Left colon (tissue), 2 donors: Measurements from ENCODE around the gene NEB. TPM values are rescaled to one million over a fixed set of nuclear protein-coding genes. Genes with fewer than 3 reads are reported as not detected.
"Not testable (repeated sequence)": the region's sequence is repeated elsewhere in the genome, so short reads cannot be mapped to it uniquely, and the experiment has no call there.

ENCODE experiments used
- ATAC-seq: fragments of 200-7000 bp; cut with Tn5 transposase; one replicate; pipeline ENCODE4 v1.9.1; 2020; ENCODE audit warnings: mild to moderate bottlenecking, moderate library complexity
- DNase-seq, 2 donors: peaks; one replicate each; pipeline ENCODE4 v3.0.0-alpha.2; 2020
- intact Hi-C, 2 donors: fragments of 100-400 bp; cut with DNase I in 1 of 2; cut with micrococcal nuclease in 1 of 2; formaldehyde crosslinking; loops; one replicate each; pipeline versions ENCODE4 v1.11.2 to v1.14.0; 2022; cut with DNase I, micrococcal nuclease
- total RNA-seq, 2 donors: library from RNA; stranded (reverse); fragmentation: NEBNext Ultra II Directional; extraction: Animal tissue kit (Norgen Biotek cat#: 25700); gene quantifications; one replicate each; pipeline ENCODE4 v1.2.1, GENCODE V29; 2021
- donor health status: DM: no; HTN: no; CAD: no.
- donor health status: DM: yes; HTN: yes; CAD: no.

Gene NEB
- total RNA-seq, 2 donors from 2014 or later = 0.18 to 0.20 TPM

- intact Hi-C loops = no loop called here
- ATAC-seq (no peak), DNase-seq (no peak)
Observed at GRCh38 chr2:151668737-151669136, 65.5 kb downstream of the NEB start.

GRCh38 chr2:151665959-151666358 is 68.3 kb downstream of the NEB start:
- DNase-seq = no peak
- no peak for ATAC-seq
- intact Hi-C loops = no loop called here

- ATAC-seq (no peak), DNase-seq (no peak)
- intact Hi-C loops = no loop called here
Observed at GRCh38 chr2:151664520-151664919, 69.8 kb downstream of the NEB start.

GRCh38 chr2:151661625-151662024 is 72.7 kb downstream of the NEB start:
- intact Hi-C loops = no loop called here

GRCh38 chr2:151658081-151658480 is 76.2 kb downstream of the NEB start:
- DNase-seq (no peak), ATAC-seq (no peak)
- intact Hi-C loops = no loop called here

More at GRCh38 chr2:151661625-151662024, 72.7 kb downstream of the NEB start:
- ATAC-seq (no peak), DNase-seq (no peak)

- DNase-seq = no peak
- intact Hi-C loops = no loop called here
- ATAC-seq = no peak
Observed at GRCh38 chr2:151657667-151658076, 76.6 kb downstream of the NEB start.

GRCh38 chr2:151655663-151656398 is 78.4 kb downstream of the NEB start:
- ATAC-seq (no peak), DNase-seq (no peak)

GRCh38 chr2:151654891-151655290 is 79.4 kb downstream of the NEB start:
- ATAC-seq = no peak
- DNase-seq = no peak
- intact Hi-C loops = no loop called here

More at GRCh38 chr2:151655663-151656398, 78.4 kb downstream of the NEB start:
- intact Hi-C loops = no loop called here

GRCh38 chr2:151654085-151654484 is 80.2 kb downstream of the NEB start:
- intact Hi-C loops = no loop called here
- ATAC-seq = no peak
- DNase-seq = no peak

GRCh38 chr2:151651274-151651673 is 83.0 kb downstream of the NEB start:
- DNase-seq (no peak), ATAC-seq (no peak)
- intact Hi-C loops = no loop called here

GRCh38 chr2:151650456-151650855 is 83.8 kb downstream of the NEB start:
- ATAC-seq (no peak), DNase-seq (no peak)
- intact Hi-C loops = no loop called here

- no peak for ATAC-seq
- intact Hi-C loops = no loop called here
- no peak for DNase-seq
Observed at GRCh38 chr2:151649966-151650365, 84.3 kb downstream of the NEB start.

GRCh38 chr2:151649400-151649799 is 84.9 kb downstream of the NEB start:
- DNase-seq (no peak), ATAC-seq (no peak)
- intact Hi-C loops = no loop called here

- intact Hi-C loops, DNase-seq, ATAC-seq: not testable (repeated sequence)
Observed at GRCh38 chr2:151646512-151646911, 87.8 kb downstream of the NEB start.

GRCh38 chr2:151644580-151644979 is 89.7 kb downstream of the NEB start:
- no peak for DNase-seq
- ATAC-seq = no peak
- intact Hi-C loops = no loop called here

- intact Hi-C loops, ATAC-seq, DNase-seq: not testable (repeated sequence)
Observed at GRCh38 chr2:151641895-151642294, 92.4 kb downstream of the NEB start.

GRCh38 chr2:151640087-151640486 is 94.2 kb downstream of the NEB start:
- ATAC-seq (no peak), DNase-seq (no peak)
- intact Hi-C loops = no loop called here

GRCh38 chr2:151638990-151639389 is 95.3 kb downstream of the NEB start:
- intact Hi-C loops = no loop called here
- ATAC-seq (no peak), DNase-seq (no peak)

GRCh38 chr2:151638191-151638933 is 95.9 kb downstream of the NEB start:
- ATAC-seq (peak; percentile 36), DNase-seq (peak in 1 of 2 donors; percentile 12)
- intact Hi-C loops = no loop called here

- DNase-seq = peak in 1 of 2 donors; percentile 10
- ATAC-seq = peak; percentile 59
Observed at GRCh38 chr2:151637271-151637781, 97.0 kb downstream of the NEB start.

More at GRCh38 chr2:151637271-151637781, 97.0 kb downstream of the NEB start:
- intact Hi-C loops = no loop called here
